Fibroblast of villous mesenchyme (primary cell): Measurements from ENCODE around the gene ARHGEF28. TPM values are rescaled to one million over a fixed set of nuclear protein-coding genes. Genes with fewer than 3 reads are reported as not detected.

Source experiments
- DNase-seq: peaks from one replicate; pipeline ENCODE4 v3.0.0-alpha.2; 2010; ENCODE audit warnings: low read depth
- H3K4me3 ChIP-seq: 2 replicates; pipeline ENCODE4 v1.5.1; 2011; ENCODE audit warnings: low read depth, mild to moderate bottlenecking, low read length
- CTCF ChIP-seq: IDR thresholded peaks from 2 replicates; pipeline ENCODE4 v1.5.1; 2012; ENCODE audit warnings: low read depth, mild to moderate bottlenecking, low read length; ENCODE audit not compliant: insufficient read depth
- total RNA-seq: library from RNA; depleted of rRNA; stranded (reverse); fragments of >200 nt; gene quantifications from 2 replicates; pipeline ENCODE4 v1.2.3, GENCODE V29; 2012

The ARHGEF28 gene
- total RNA-seq, 1 donor = 40.2 TPM

GRCh38 chr5:73895471-73895870 is 269.5 kb downstream of the ARHGEF28 start:
- no peak overlapping the region for H3K4me3 ChIP-seq
- DNase-seq = peak; percentile 42
- TF ChIP-seq CTCF = no peak

GRCh38 chr5:73896097-73896496 is 270.1 kb downstream of the ARHGEF28 start:
- H3K4me3 ChIP-seq = no peak overlapping the region
- no peak for TF ChIP-seq CTCF
- no peak for DNase-seq

GRCh38 chr5:73896668-73897067 is 270.7 kb downstream of the ARHGEF28 start:
- no peak overlapping the region for H3K4me3 ChIP-seq
- DNase-seq = no peak
- no peak for TF ChIP-seq CTCF

GRCh38 chr5:73897893-73898292 is 271.9 kb downstream of the ARHGEF28 start:
- H3K4me3 ChIP-seq = no peak overlapping the region
- TF ChIP-seq CTCF = no peak
- no peak for DNase-seq

- H3K4me3 ChIP-seq = no peak overlapping the region
- TF ChIP-seq CTCF = no peak
- no peak for DNase-seq
Measured at GRCh38 chr5:73899055-73899454, 273.1 kb downstream of the ARHGEF28 start.

GRCh38 chr5:73899916-73900315 is 273.9 kb downstream of the ARHGEF28 start:
- H3K4me3 ChIP-seq = no peak overlapping the region
- TF ChIP-seq CTCF = no peak
- no peak for DNase-seq

GRCh38 chr5:73900566-73900965 is 274.6 kb downstream of the ARHGEF28 start:
- H3K4me3 ChIP-seq = no peak overlapping the region
- DNase-seq = no peak
- no peak for TF ChIP-seq CTCF
